Nephron progenitor cell (in vitro differentiated cells): ENCODE results near the gene MMP7.

Experiments
- DNase-seq: peaks from one replicate; pipeline ENCODE4 v3.0.0; 2021
- H3K27ac Mint-ChIP-seq: 2 replicates; pipeline ENCODE4 v1.8.0; 2021; ENCODE audit warnings: mild to moderate bottlenecking, moderate library complexity, mixed read lengths
- H3K27me3 Mint-ChIP-seq: 2 replicates; pipeline ENCODE4 v1.8.0; 2021; ENCODE audit warnings: mild to moderate bottlenecking, low read depth, mixed read lengths; ENCODE audit not compliant: poor library complexity
- H3K36me3 Mint-ChIP-seq: 2 replicates; pipeline ENCODE4 v1.8.0; 2021; ENCODE audit warnings: low read depth, mixed read lengths
- H3K4me1 Mint-ChIP-seq: 2 replicates; pipeline ENCODE4 v1.8.0; 2021; ENCODE audit warnings: mixed read lengths
- H3K4me3 Mint-ChIP-seq: 2 replicates; pipeline ENCODE4 v1.8.0; 2021; ENCODE audit warnings: mild to moderate bottlenecking, moderate library complexity, mixed read lengths
- H3K9me3 Mint-ChIP-seq: 2 replicates; pipeline ENCODE4 v1.8.0; 2021; ENCODE audit warnings: mild to moderate bottlenecking, moderate library complexity, mixed read lengths
- CTCF ChIP-seq: fragments of 200-600 bp; sonication (generic); IDR thresholded peaks from 2 replicates; pipeline ENCODE4 v1.5.0; 2021; ENCODE audit warnings: antibody characterized with exemption

The MMP7 gene

GRCh38 chr11:102559839-102560238 is 29.3 kb upstream of the MMP7 start:
- Mint-ChIP-seq H3K27ac (no peak overlapping the region), H3K4me3 (no peak overlapping the region), H3K9me3 (no peaks in the 10 kb centered on the region), H3K4me1 (no peaks in the 10 kb centered on the region), H3K36me3 (no peaks in the 10 kb centered on the region), H3K27me3 (no peaks in the 10 kb centered on the region)
- DNase-seq, result no peak
- no peak for TF ChIP-seq CTCF

- no peaks in the 10 kb centered on the region for H3K27me3 Mint-ChIP-seq
Measured at GRCh38 chr11:102555091-102555490, 24.5 kb upstream of the MMP7 start.

GRCh38 chr11:102553835-102554282 is 23.3 kb upstream of the MMP7 start:
- DNase-seq, result no peak
- Mint-ChIP-seq H3K27ac (no peak overlapping the region), H3K4me1 (no peaks in the 10 kb centered on the region), H3K36me3 (no peaks in the 10 kb centered on the region), H3K4me3 (no peak overlapping the region), H3K9me3 (no peaks in the 10 kb centered on the region), H3K27me3 (no peaks in the 10 kb centered on the region)
- TF ChIP-seq CTCF, result no peak

More at GRCh38 chr11:102555091-102555490, 24.5 kb upstream of the MMP7 start:
- Mint-ChIP-seq H3K9me3 (no peaks in the 10 kb centered on the region), H3K36me3 (no peaks in the 10 kb centered on the region), H3K4me1 (no peaks in the 10 kb centered on the region), H3K4me3 (no peak overlapping the region), H3K27ac (no peak overlapping the region)
- no peak for TF ChIP-seq CTCF
- DNase-seq, result no peak

GRCh38 chr11:102552447-102553194 is 22.1 kb upstream of the MMP7 start:
- Mint-ChIP-seq H3K36me3 (no peaks in the 10 kb centered on the region), H3K27ac (no peak overlapping the region), H3K9me3 (no peaks in the 10 kb centered on the region), H3K4me3 (no peak overlapping the region), H3K4me1 (no peaks in the 10 kb centered on the region), H3K27me3 (no peaks in the 10 kb centered on the region)
- no peak for TF ChIP-seq CTCF
- no peak for DNase-seq

GRCh38 chr11:102552020-102552419 is 21.5 kb upstream of the MMP7 start:
- Mint-ChIP-seq H3K27me3 (no peaks in the 10 kb centered on the region), H3K4me3 (no peak overlapping the region), H3K27ac (no peak overlapping the region), H3K9me3 (no peaks in the 10 kb centered on the region), H3K36me3 (no peaks in the 10 kb centered on the region), H3K4me1 (no peaks in the 10 kb centered on the region)
- DNase-seq, result no peak
- no peak for TF ChIP-seq CTCF

GRCh38 chr11:102551169-102551781 is 20.7 kb upstream of the MMP7 start:
- no peaks in the 10 kb centered on the region for H3K36me3 Mint-ChIP-seq
- H3K27me3 Mint-ChIP-seq, result no peaks in the 10 kb centered on the region
- no peak for DNase-seq
- no peaks in the 10 kb centered on the region for H3K4me1 Mint-ChIP-seq
- no peak overlapping the region for H3K4me3 Mint-ChIP-seq
- TF ChIP-seq CTCF, result no peak
- H3K27ac Mint-ChIP-seq, result no peak overlapping the region
- H3K9me3 Mint-ChIP-seq, result no peaks in the 10 kb centered on the region
